ENCODE data around the gene NUP62CL. TPM values are rescaled to one million over a fixed set of nuclear protein-coding genes. Genes with fewer than 3 reads are reported as not detected.

Gene NUP62CL
- polyA plus RNA-seq, 1 donor (not counting 4 experiments of a cell fraction or from before 2014, with no cell fraction given) = 2.6 TPM

- no peaks in the 10 kb centered on the region for H4K20me1 ChIP-seq (ENCODE audit: control insufficient read depth, extremely low read depth, insufficient read depth, low read length)
- no peak overlapping the region for H3K9ac ChIP-seq (ENCODE audit: control insufficient read depth, extremely low read depth, insufficient read depth, low read length)
- no peak overlapping the region for H3K27ac ChIP-seq (ENCODE audit: control insufficient read depth, insufficient read depth, low read length)
- no peaks in the 10 kb centered on the region for H3K4me1 ChIP-seq (ENCODE audit: control insufficient read depth, extremely low read depth, insufficient read depth, low read length)
- no peak for DNase-seq (ENCODE audit: low read depth, low spot score)
- no peaks in the 10 kb centered on the region for H3K36me3 ChIP-seq (ENCODE audit: control insufficient read depth in 2 of 2, extremely low read depth in 1 of 2, insufficient read depth in 2 of 2, low read length in 2 of 2)
- no peak overlapping the region for H3K4me3 ChIP-seq (ENCODE audit: control insufficient read depth in 2 of 3, extremely low read depth in 1 of 3, insufficient read depth in 2 of 3, low read depth in 1 of 3, low read length in 3 of 3)
- H2AFZ ChIP-seq (ENCODE audit: control insufficient read depth, low read length) = no peak overlapping the region
- H3K4me2 ChIP-seq (ENCODE audit: control insufficient read depth, extremely low read depth, insufficient read depth, low read depth, low read length) = no peak overlapping the region
- H3K9me1 ChIP-seq (ENCODE audit: control insufficient read depth, extremely low read depth, insufficient read depth, low read length) = no peaks in the 10 kb centered on the region
- no peak for TF ChIP-seq EZH2 (IDR thresholded peaks at IDR 0.05; ENCODE audit: low read length)
- TF ChIP-seq, protein P1, sequence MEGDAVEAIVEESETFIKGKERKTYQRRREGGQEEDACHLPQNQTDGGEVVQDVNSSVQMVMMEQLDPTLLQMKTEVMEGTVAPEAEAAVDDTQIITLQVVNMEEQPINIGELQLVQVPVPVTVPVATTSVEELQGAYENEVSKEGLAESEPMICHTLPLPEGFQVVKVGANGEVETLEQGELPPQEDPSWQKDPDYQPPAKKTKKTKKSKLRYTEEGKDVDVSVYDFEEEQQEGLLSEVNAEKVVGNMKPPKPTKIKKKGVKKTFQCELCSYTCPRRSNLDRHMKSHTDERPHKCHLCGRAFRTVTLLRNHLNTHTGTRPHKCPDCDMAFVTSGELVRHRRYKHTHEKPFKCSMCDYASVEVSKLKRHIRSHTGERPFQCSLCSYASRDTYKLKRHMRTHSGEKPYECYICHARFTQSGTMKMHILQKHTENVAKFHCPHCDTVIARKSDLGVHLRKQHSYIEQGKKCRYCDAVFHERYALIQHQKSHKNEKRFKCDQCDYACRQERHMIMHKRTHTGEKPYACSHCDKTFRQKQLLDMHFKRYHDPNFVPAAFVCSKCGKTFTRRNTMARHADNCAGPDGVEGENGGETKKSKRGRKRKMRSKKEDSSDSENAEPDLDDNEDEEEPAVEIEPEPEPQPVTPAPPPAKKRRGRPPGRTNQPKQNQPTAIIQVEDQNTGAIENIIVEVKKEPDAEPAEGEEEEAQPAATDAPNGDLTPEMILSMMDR (optimal IDR thresholded peaks at IDR 0.05 in 1 of 3, IDR thresholded peaks at IDR 0.05 in 1 of 3, conservative IDR thresholded peaks at IDR 0.05 in 1 of 3; ENCODE audit: extremely low read depth in 1 of 3, insufficient read depth in 2 of 3, low read length in 3 of 3) = no peak
- no peaks in the 10 kb centered on the region for H3K79me2 ChIP-seq (ENCODE audit: control insufficient read depth, insufficient read depth, low read length)
- FAIRE-seq = no peak
- dilution Hi-C loops (cut with MboI; ENCODE audit: extremely low pct_ligation_motif_present, low sequenced_read_pairs) = no loop called here
- H3K27me3 ChIP-seq (ENCODE audit: control insufficient read depth, extremely low read depth, insufficient read depth, low read length) = no peaks in the 10 kb centered on the region
- H3K9me3 ChIP-seq (ENCODE audit: control insufficient read depth, low read depth, low read length) = no peaks in the 10 kb centered on the region
Observed at GRCh38 chrX:107197319-107197718, 8.9 kb downstream of the NUP62CL start.

DNA sequence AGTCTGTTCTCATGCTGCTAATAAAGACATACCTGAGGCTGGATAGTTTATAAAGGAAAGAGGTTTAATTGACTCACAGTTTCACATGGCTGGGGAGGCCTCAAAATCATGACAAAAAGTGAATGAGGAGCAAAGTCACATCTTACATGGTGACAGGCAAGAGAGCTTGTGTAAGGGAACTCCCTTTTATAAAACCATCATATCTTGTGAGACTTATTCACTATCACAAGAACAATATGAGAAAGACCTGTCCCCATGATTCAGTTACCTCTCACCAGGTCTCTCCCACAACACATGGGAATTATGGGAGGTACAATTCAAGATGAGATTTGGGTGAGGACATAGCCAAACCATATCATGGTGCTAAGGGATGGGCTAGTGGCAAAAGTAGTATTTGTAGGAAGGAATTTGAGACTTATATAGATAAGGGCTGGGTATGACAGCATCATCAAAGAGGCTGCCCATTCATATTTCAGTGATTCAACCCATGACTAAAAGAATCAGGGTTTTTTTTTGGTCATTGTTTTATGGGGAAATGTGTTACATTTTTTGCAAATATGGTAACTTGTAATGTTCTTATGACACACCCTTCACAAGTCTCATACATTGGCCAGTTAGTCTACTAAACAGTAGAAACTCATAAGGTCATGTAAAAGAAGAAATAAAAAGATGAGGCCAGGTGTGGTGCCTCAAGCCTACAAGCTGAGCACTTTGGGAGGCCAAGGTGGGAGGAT is 34.7 kb downstream of the NUP62CL start:
- TF ChIP-seq EZH2 (IDR thresholded peaks at IDR 0.05; ENCODE audit: low read length) = no peak
- TF ChIP-seq, protein P1 (optimal IDR thresholded peaks at IDR 0.05 in 1 of 3, IDR thresholded peaks at IDR 0.05 in 1 of 3, conservative IDR thresholded peaks at IDR 0.05 in 1 of 3; ENCODE audit: extremely low read depth in 1 of 3, insufficient read depth in 2 of 3, low read length in 3 of 3) = no peak
- Histone ChIP-seq H4K20me1 (ENCODE audit: control insufficient read depth, extremely low read depth, insufficient read depth, low read length) (no peaks in the 10 kb centered on the region), H3K79me2 (ENCODE audit: control insufficient read depth, insufficient read depth, low read length) (no peaks in the 10 kb centered on the region), H3K36me3 (ENCODE audit: control insufficient read depth in 2 of 2, extremely low read depth in 1 of 2, insufficient read depth in 2 of 2, low read length in 2 of 2) (no peaks in the 10 kb centered on the region), H3K4me3 (ENCODE audit: control insufficient read depth in 2 of 3, extremely low read depth in 1 of 3, insufficient read depth in 2 of 3, low read depth in 1 of 3, low read length in 3 of 3) (no peak overlapping the region), H2AFZ (ENCODE audit: control insufficient read depth, low read length) (no peak overlapping the region), H3K4me2 (ENCODE audit: control insufficient read depth, extremely low read depth, insufficient read depth, low read depth, low read length) (no peak overlapping the region), H3K27me3 (ENCODE audit: control insufficient read depth, extremely low read depth, insufficient read depth, low read length) (no peaks in the 10 kb centered on the region), H3K9ac (ENCODE audit: control insufficient read depth, extremely low read depth, insufficient read depth, low read length) (no peak overlapping the region), H3K9me1 (ENCODE audit: control insufficient read depth, extremely low read depth, insufficient read depth, low read length) (no peaks in the 10 kb centered on the region), H3K9me3 (ENCODE audit: control insufficient read depth, low read depth, low read length) (no peaks in the 10 kb centered on the region), H3K4me1 (ENCODE audit: control insufficient read depth, extremely low read depth, insufficient read depth, low read length) (no peaks in the 10 kb centered on the region), H3K27ac (ENCODE audit: control insufficient read depth, insufficient read depth, low read length) (no peak overlapping the region)
- dilution Hi-C loops (cut with MboI; ENCODE audit: extremely low pct_ligation_motif_present, low sequenced_read_pairs) = no loop called here
- DNase-seq (ENCODE audit: low read depth, low spot score) (no peak), FAIRE-seq (no peak)
